K562 (cell line): ENCODE data around the gene WASL. TPM values are rescaled to one million over a fixed set of nuclear protein-coding genes. Genes with fewer than 3 reads are reported as not detected.

Experiments used
- ARID1B ChIP-seq: fragments of 450-650 bp; IDR thresholded peaks from 2 replicates; pipeline ENCODE4 v1.6.1; 2016; ENCODE audit warnings: antibody characterized with exemption, mild to moderate bottlenecking, inconsistent platforms
- BRF2 ChIP-seq: IDR thresholded peaks from 3 replicates; pipeline ENCODE4 v1.6.1; 2011; ENCODE audit warnings: borderline replicate concordance, mild to moderate bottlenecking; ENCODE audit not compliant: insufficient read length, insufficient read depth
- CREB5 ChIP-seq: fragments of 250-450 bp; sonication (Bioruptor Pico); IDR thresholded peaks from 2 replicates; pipeline ENCODE4 v1.5.0; 2020; ENCODE audit warnings: mild to moderate bottlenecking
- DDX20 ChIP-seq: fragments of 450-650 bp; IDR thresholded peaks from 2 replicates; pipeline ENCODE4 v1.6.1; 2016; ENCODE audit warnings: missing genetic modification characterization, low read depth, mild to moderate bottlenecking, missing compliant biosample characterization, moderate library complexity
- ESRRB ChIP-seq: fragments of 250-450 bp; sonication (Bioruptor Pico); IDR thresholded peaks from 2 replicates; pipeline ENCODE4 v1.5.0; 2020; ENCODE audit warnings: mild to moderate bottlenecking, moderate library complexity, borderline replicate concordance
- GTF2B ChIP-seq: IDR thresholded peaks from 2 replicates; pipeline ENCODE4 v1.6.1; 2011; ENCODE audit not compliant: insufficient read length; ENCODE audit errors: extremely low read depth
- HBP1 ChIP-seq: fragments of 450-650 bp; formaldehyde crosslinking; IDR thresholded peaks from 2 replicates; pipeline ENCODE4 v1.4.0; 2022; ENCODE audit warnings: missing genetic modification characterization
- HMGN3 ChIP-seq: IDR thresholded peaks from 2 replicates; pipeline ENCODE4 v1.6.1; 2011; ENCODE audit warnings: borderline replicate concordance, low read depth, mild to moderate bottlenecking, mixed read lengths, low read length; ENCODE audit not compliant: insufficient read length; ENCODE audit errors: extremely low read depth
- ILF3 ChIP-seq: fragments of 450-650 bp; IDR thresholded peaks from 2 replicates; pipeline ENCODE4 v1.6.1; 2018; ENCODE audit warnings: antibody characterized with exemption, mild to moderate bottlenecking, moderate library complexity, borderline replicate concordance
- MAX ChIP-seq: sonication (generic); formaldehyde crosslinking; IDR thresholded peaks from 2 replicates; pipeline ENCODE4 v1.9.0; 2022; ENCODE audit warnings: mild to moderate bottlenecking, missing genetic modification reagents
- NONO ChIP-seq, 2 experiments: fragments of 200-400 bp in 1 of 2; fragments of 450-650 bp in 1 of 2; formaldehyde crosslinking in 1 of 2; IDR thresholded peaks; 2 replicates each; pipeline ENCODE4 v1.6.1; 2017; ENCODE audit warnings: low read depth in 2 of 2, mild to moderate bottlenecking in 2 of 2, moderate library complexity in 2 of 2, low read length in 1 of 2
- SIRT6 ChIP-seq: IDR thresholded peaks from one replicate; pipeline ENCODE4 v1.6.1; 2012; ENCODE audit warnings: low read depth, mild to moderate bottlenecking, control low read depth, inconsistent platforms, low read length, moderate library complexity
- STAT5A ChIP-seq: IDR thresholded peaks from 2 replicates; pipeline ENCODE4 v1.6.1; 2012; ENCODE audit warnings: low read length, inconsistent platforms, borderline replicate concordance
- ZBTB12 ChIP-seq: fragments of 250-450 bp; sonication (Bioruptor Pico); IDR thresholded peaks from 2 replicates; pipeline ENCODE4 v1.4.0; 2020
- ZBTB49 ChIP-seq: sonication (generic); formaldehyde crosslinking; IDR thresholded peaks from 2 replicates; pipeline ENCODE4 v1.8.0; 2022; ENCODE audit warnings: missing genetic modification reagents, mild to moderate bottlenecking, borderline replicate concordance
- polyA plus RNA-seq, 8 experiments: library from polyadenylated mRNA; depleted of rRNA in 4 of 8; stranded (reverse) in 5 of 8; unstranded in 3 of 8; fragments of >200 nt; fragmentation: Nextera tagmentation in 2 of 8; fragmentation: Illumina TruSeq in 1 of 8; extraction: Ambion mirVana in 2 of 8; extraction: Trizol in 1 of 8; gene quantifications; 2 replicates each; pipeline versions ENCODE4 v1.2.1 to v1.2.3, GENCODE V29; 2011 to 2014; ENCODE audit warnings: inconsistent platforms in 1 of 8, missing spikeins in 1 of 8
- total RNA-seq, 7 experiments: library from RNA; depleted of rRNA in 6 of 7; stranded (reverse); fragments of >200 nt in 6 of 7; fragmentation: Illumina TruSeq in 2 of 7; extraction: Trizol in 2 of 7; gene quantifications; 2 replicates each; pipeline versions ENCODE4 v1.2.1 to v1.2.3, GENCODE V29; 2011 to 2021; ENCODE audit warnings: low replicate concordance in 1 of 7

Gene WASL
- total and polyA plus RNA-seq, 9 of the 15 experiments (the other 6 are each of a cell fraction or from before 2014, with no cell fraction given): 3.2 to 13.9 (median 8.3) TPM

GRCh38 chr7:123787220-123788007, 38.6 kb upstream of the WASL start (continued):
- TF ChIP-seq MAX (no peak), GTF2B (no peak), HBP1 (CRISPR knock-in tag) (0 out of 2 replicates have a peak, but pooled peaks have one; percentile 63), CREB5 (0 out of 2 replicates have a peak, but pooled peaks have one; percentile 60), ILF3 (no peak), ESRRB (CRISPR knock-in tag) (no peak), NONO (IDR thresholded peaks at IDR 0.05; ENCODE audit: low read depth in 2 of 2, low read length in 1 of 2) (no peak), ZBTB12 (no peak), HMGN3 (no peak), BRF2 (no peak), SIRT6 (no peak), ZBTB49 (CRISPR knock-in tag) (no peak), ARID1B (peak; percentile 18; the same call in 1 of the 2 replicates), STAT5A (no peak), DDX20 (tag) (no peak)
